Omental fat pad (tissue), 4 donors: ENCODE data around the gene PYM1. TPM values are rescaled to one million over a fixed set of nuclear protein-coding genes. Genes with fewer than 3 reads are reported as not detected.

Experiments
- ATAC-seq: fragments of 150-250 bp; one replicate; pipeline ENCODE4 v1.9.1; 2016; ENCODE audit warnings: mild to moderate bottlenecking, moderate library complexity; ENCODE audit not compliant: low FRiP score
- DNase-seq: peaks from one replicate; pipeline ENCODE4 v3.0.0-alpha.2; 2019; ENCODE audit warnings: low spot score
- total RNA-seq, 4 donors: library from RNA; depleted of rRNA; stranded (reverse); fragments of >200 nt; gene quantifications; one replicate each; pipeline ENCODE4 v1.1.0, GENCODE V29; 2016
- TF ChIP-seq, protein P1 (sequence below), 3 donors: fragments of 450-650 bp; IDR thresholded peaks; one replicate each; pipeline ENCODE4 v1.5.1; 2016 to 2017; ENCODE audit warnings: antibody characterized with exemption in 3 of 3, mild to moderate bottlenecking in 3 of 3, moderate library complexity in 2 of 3

PYM1 gene
- total RNA-seq, 4 donors from 2014 or later: 28.2 to 37.6 (median 29.8) TPM

- peak; percentile 87 for ATAC-seq
- TF ChIP-seq, protein P1, sequence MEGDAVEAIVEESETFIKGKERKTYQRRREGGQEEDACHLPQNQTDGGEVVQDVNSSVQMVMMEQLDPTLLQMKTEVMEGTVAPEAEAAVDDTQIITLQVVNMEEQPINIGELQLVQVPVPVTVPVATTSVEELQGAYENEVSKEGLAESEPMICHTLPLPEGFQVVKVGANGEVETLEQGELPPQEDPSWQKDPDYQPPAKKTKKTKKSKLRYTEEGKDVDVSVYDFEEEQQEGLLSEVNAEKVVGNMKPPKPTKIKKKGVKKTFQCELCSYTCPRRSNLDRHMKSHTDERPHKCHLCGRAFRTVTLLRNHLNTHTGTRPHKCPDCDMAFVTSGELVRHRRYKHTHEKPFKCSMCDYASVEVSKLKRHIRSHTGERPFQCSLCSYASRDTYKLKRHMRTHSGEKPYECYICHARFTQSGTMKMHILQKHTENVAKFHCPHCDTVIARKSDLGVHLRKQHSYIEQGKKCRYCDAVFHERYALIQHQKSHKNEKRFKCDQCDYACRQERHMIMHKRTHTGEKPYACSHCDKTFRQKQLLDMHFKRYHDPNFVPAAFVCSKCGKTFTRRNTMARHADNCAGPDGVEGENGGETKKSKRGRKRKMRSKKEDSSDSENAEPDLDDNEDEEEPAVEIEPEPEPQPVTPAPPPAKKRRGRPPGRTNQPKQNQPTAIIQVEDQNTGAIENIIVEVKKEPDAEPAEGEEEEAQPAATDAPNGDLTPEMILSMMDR (IDR thresholded peaks at IDR 0.05): peak in 1 of 3 donors; percentile 43
- DNase-seq: peak; percentile 83
Measured at GRCh38 chr12:55940065-55940732, 12.5 kb upstream of the PYM1 start.

GRCh38 chr12:55938826-55939501 is 11.3 kb upstream of the PYM1 start:
- no peak for DNase-seq
- TF ChIP-seq, protein P1 (IDR thresholded peaks at IDR 0.05): no peak
- ATAC-seq: no peak

- ATAC-seq (no peak), DNase-seq (no peak)
- TF ChIP-seq, protein P1 (IDR thresholded peaks at IDR 0.05): no peak
Measured at GRCh38 chr12:55937981-55938380, 10.3 kb upstream of the PYM1 start.

DNA sequence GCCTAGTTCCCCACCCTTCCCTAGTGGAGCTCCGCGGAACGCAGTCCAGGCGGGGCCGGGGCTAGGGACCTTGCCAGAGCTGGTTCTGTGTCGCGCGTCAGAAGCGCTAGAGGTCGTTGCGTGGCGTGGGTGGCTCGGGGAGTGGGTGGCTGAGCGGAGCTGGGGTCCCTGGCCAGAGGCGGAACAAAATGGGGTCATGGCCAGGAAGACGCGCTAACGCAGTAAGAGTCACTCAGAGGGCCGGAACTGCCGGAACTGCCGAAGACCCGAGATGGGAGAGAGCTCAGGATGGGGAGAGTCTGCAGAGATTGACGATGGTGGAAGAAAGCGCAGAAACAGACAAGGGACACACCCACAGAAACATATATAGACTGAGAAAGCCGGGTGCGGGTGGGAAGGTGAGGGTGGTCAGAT is 8.1 kb upstream of the PYM1 start:
- no peak for DNase-seq
- no peak for ATAC-seq
- TF ChIP-seq, protein P1 (IDR thresholded peaks at IDR 0.05): no peak

DNA sequence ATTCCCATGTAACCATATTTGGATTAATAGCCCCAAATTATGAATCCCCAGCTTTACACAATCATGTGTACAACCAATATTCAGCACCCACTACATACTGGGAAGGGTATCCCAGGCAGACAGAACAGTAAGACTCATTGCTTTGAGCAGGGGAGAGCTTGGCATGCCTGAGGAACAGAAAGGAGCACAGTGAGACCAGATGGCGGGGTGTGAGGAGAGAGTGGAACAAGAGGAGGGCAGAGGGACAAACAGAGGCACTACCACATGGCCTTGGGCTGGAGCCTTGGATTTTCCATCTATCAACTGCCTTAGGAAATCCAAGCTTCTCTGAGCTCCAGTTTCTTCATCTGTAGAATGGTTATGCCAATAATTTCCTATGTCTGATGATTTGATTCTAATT is 7.1 kb upstream of the PYM1 start:
- no peak for DNase-seq
- no peak for ATAC-seq
- TF ChIP-seq, protein P1 (IDR thresholded peaks at IDR 0.05): no peak

GRCh38 chr12:55933799-55934742 is 6.4 kb upstream of the PYM1 start:
- no peak for DNase-seq
- TF ChIP-seq, protein P1 (IDR thresholded peaks at IDR 0.05): no peak
- ATAC-seq: no peak
